HT-29 (cell line): Measurements from ENCODE around the gene ZFPM1. TPM values are rescaled to one million over a fixed set of nuclear protein-coding genes. Genes with fewer than 3 reads are reported as not detected.

ENCODE experiments used
- DNase-seq: peaks from one replicate; pipeline ENCODE4 v3.0.0-alpha.2; 2015; ENCODE audit warnings: low spot score
- total RNA-seq: library from RNA; depleted of rRNA; stranded (reverse); fragments of >200 nt; shearing (Covaris generic); gene quantifications from 2 replicates; pipeline ENCODE4 v1.2.3, GENCODE V29; 2014

The ZFPM1 gene
- total RNA-seq, 1 experiment from 2014 or later: 15.3 TPM

- no peak for DNase-seq
These were observed 35.2 kb upstream of the ZFPM1 start for GRCh38 chr16:88417684-88418476.

- DNase-seq: no peak
These were observed 34.2 kb upstream of the ZFPM1 start for GRCh38 chr16:88418869-88419268.

GRCh38 chr16:88419790-88420189 is 33.3 kb upstream of the ZFPM1 start:
- no peak for DNase-seq

- no peak for DNase-seq
These were observed 32.6 kb upstream of the ZFPM1 start for GRCh38 chr16:88420496-88420895.

- no peak for DNase-seq
These were observed 31.8 kb upstream of the ZFPM1 start for GRCh38 chr16:88421301-88421700.

GRCh38 chr16:88421871-88422433 is 31.1 kb upstream of the ZFPM1 start:
- no peak for DNase-seq

GRCh38 chr16:88422733-88423447 is 30.2 kb upstream of the ZFPM1 start:
- no peak for DNase-seq

- DNase-seq: no peak
These were observed 29.6 kb upstream of the ZFPM1 start for GRCh38 chr16:88423448-88423850.

- no peak for DNase-seq
These were observed 28.4 kb upstream of the ZFPM1 start for GRCh38 chr16:88424587-88425235.

GRCh38 chr16:88426018-88426417 is 27.1 kb upstream of the ZFPM1 start:
- DNase-seq: no peak

GRCh38 chr16:88427376-88427775 is 25.7 kb upstream of the ZFPM1 start:
- DNase-seq: no peak

GRCh38 chr16:88428156-88428555 is 24.9 kb upstream of the ZFPM1 start:
- no peak for DNase-seq

- no peak for DNase-seq
These were observed 24.3 kb upstream of the ZFPM1 start for GRCh38 chr16:88428616-88429386.

GRCh38 chr16:88429387-88430184 is 23.5 kb upstream of the ZFPM1 start:
- no peak for DNase-seq

- no peak for DNase-seq
These were observed 22.9 kb upstream of the ZFPM1 start for GRCh38 chr16:88430185-88430523.

- no peak for DNase-seq
These were observed 22.3 kb upstream of the ZFPM1 start for GRCh38 chr16:88430524-88431446.

GRCh38 chr16:88431651-88432050 is 21.4 kb upstream of the ZFPM1 start:
- no peak for DNase-seq

- DNase-seq: no peak
These were observed 20.9 kb upstream of the ZFPM1 start for GRCh38 chr16:88432174-88432573.

- DNase-seq: no peak
These were observed 20.3 kb upstream of the ZFPM1 start for GRCh38 chr16:88432753-88433152.
